Memory B cell (primary cell): ENCODE data around the gene CTNND1.

Experiments used
- ATAC-seq: fragments of 150-1000 bp; cut with Tn5 transposase; 2 replicates; pipeline ENCODE4 v1.10.0; 2021; ENCODE audit warnings: low read depth, mild to moderate bottlenecking, moderate library complexity
- DNase-seq, 2 donors: peaks; one replicate each; pipeline ENCODE4 v3.0.0; 2022; ENCODE audit warnings: low spot score in 2 of 2
- H3K27ac Mint-ChIP-seq: one replicate; pipeline ENCODE4 v1.8.0; 2022; ENCODE audit warnings: mild to moderate bottlenecking, moderate library complexity, mixed read lengths
- H3K27me3 Mint-ChIP-seq: one replicate; pipeline ENCODE4 v1.8.0; 2022; ENCODE audit warnings: mixed read lengths
- H3K36me3 Mint-ChIP-seq: one replicate; pipeline ENCODE4 v1.8.0; 2022; ENCODE audit warnings: mild to moderate bottlenecking, mixed read lengths
- H3K4me1 Mint-ChIP-seq: one replicate; pipeline ENCODE4 v1.8.0; 2022; ENCODE audit warnings: mixed read lengths
- H3K4me3 Mint-ChIP-seq: one replicate; pipeline ENCODE4 v1.8.0; 2022; ENCODE audit warnings: mild to moderate bottlenecking, moderate library complexity, mixed read lengths
- H3K9me3 Mint-ChIP-seq: one replicate; pipeline ENCODE4 v1.8.0; 2022; ENCODE audit warnings: mixed read lengths

Gene CTNND1

GRCh38 chr11:57773026-57773598 is 11.5 kb downstream of the CTNND1 start:
- peaks cover 8% of the 10 kb centered on the region for H3K4me1 Mint-ChIP-seq
- peaks cover 2% of the 10 kb centered on the region for H3K9me3 Mint-ChIP-seq
- H3K27me3 Mint-ChIP-seq, result no peaks in the 10 kb centered on the region
- DNase-seq (no peak), ATAC-seq (no peak)
- peaks cover 7% of the 10 kb centered on the region for H3K36me3 Mint-ChIP-seq
- H3K27ac Mint-ChIP-seq, result no peak overlapping the region
- H3K4me3 Mint-ChIP-seq, result no peak overlapping the region

DNA sequence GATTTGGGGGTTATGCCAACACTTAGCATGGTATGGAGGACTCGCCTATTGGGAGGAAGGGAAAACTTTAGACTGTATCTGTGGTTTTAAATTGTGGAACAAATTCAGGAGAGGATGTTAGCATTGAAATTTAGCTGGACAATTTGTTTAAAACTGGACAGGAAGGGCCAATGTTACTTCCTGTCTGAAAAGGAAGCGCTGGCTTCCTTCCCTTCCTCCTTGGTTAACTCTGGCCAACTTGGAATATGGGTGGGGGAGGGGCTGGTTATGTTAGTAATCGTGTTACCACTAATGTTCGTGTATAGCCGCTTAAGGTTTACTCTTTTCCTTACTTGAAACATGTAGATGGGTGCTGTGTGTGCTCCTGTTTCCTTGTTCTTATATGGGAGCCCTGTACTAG is 13.9 kb downstream of the CTNND1 start:
- Mint-ChIP-seq H3K4me3 (no peak overlapping the region), H3K4me1 (peaks cover 16% of the 10 kb centered on the region), H3K27ac (no peak overlapping the region), H3K27me3 (no peaks in the 10 kb centered on the region), H3K36me3 (peaks cover 4% of the 10 kb centered on the region), H3K9me3 (peaks cover 2% of the 10 kb centered on the region)
- ATAC-seq (no peak), DNase-seq (no peak)

- H3K4me1 Mint-ChIP-seq, result peaks cover 16% of the 10 kb centered on the region
- H3K9me3 Mint-ChIP-seq, result peaks cover 2% of the 10 kb centered on the region
- DNase-seq (no peak), ATAC-seq (no peak)
- peaks cover 4% of the 10 kb centered on the region for H3K36me3 Mint-ChIP-seq
- H3K4me3 Mint-ChIP-seq, result no peak overlapping the region
- no peaks in the 10 kb centered on the region for H3K27me3 Mint-ChIP-seq
- H3K27ac Mint-ChIP-seq, result no peak overlapping the region
Observed at GRCh38 chr11:57776031-57776521, 14.5 kb downstream of the CTNND1 start.

- DNase-seq (no peak), ATAC-seq (no peak)
- peaks cover 7% of the 10 kb centered on the region for H3K36me3 Mint-ChIP-seq
- no peak overlapping the region for H3K4me3 Mint-ChIP-seq
- no peaks in the 10 kb centered on the region for H3K27me3 Mint-ChIP-seq
- H3K9me3 Mint-ChIP-seq, result no peaks in the 10 kb centered on the region
- no peak overlapping the region for H3K27ac Mint-ChIP-seq
- peaks cover 20% of the 10 kb centered on the region for H3K4me1 Mint-ChIP-seq
Observed at GRCh38 chr11:57776577-57777210, 15.1 kb downstream of the CTNND1 start.

DNA sequence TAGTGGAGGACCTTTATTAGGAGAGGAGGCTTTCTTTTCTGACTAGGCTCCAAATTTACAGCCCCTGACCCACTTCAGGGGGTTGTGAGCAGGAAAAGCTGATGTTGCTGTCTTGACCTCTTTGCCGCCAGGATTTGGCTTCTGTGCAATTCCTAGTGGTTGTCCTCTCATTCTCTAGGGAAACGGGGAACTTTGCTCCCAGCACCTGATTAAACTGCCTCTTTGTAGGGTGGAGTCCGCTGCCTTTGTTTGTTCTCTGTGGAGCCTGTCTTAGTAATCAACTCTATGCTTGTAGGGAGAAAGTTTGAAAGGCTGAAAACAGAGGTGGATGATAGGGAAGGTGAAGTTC is 16.3 kb downstream of the CTNND1 start:
- Mint-ChIP-seq H3K4me3 (no peak overlapping the region), H3K9me3 (no peaks in the 10 kb centered on the region), H3K4me1 (peaks cover 21% of the 10 kb centered on the region), H3K27me3 (no peaks in the 10 kb centered on the region), H3K36me3 (peaks cover 11% of the 10 kb centered on the region), H3K27ac (no peak overlapping the region)
- ATAC-seq, result no peak
- DNase-seq, result no peak

DNA sequence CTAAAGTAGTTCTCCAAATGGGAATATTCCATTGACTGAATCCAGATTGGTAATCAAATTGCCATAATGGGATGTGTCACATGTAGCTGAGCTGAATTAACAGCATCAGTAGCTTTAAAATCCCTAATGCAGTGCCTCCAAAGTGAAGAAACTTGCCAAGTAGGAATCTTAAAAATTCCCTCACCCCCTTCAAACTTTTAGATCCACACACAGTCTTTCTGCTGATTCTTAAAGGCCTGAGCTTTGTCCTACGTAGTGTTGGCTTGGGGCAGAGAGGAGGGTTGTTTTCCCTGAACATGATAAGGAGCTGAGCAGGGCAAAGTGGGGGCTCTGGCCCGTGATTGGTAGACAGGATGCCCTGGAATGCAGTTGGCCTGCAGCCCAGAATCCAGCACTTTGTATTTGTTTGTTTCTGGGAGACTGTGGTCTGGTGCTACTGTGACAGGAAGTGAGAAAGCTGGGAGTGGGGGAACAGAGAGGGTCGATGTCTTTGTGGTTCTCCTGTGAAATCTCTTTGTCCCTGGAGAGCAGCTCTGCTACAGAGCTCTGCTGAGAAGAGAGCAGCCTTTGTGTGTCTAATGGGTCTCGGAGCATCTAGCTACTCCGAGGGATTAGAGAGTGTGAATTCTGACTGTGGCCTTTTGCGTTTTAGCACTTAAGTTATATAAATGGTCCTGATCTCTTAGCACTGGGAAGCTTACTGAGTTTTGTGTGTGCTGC is 16.9 kb downstream of the CTNND1 start:
- ATAC-seq (no peak), DNase-seq (no peak)
- Mint-ChIP-seq H3K4me1 (peaks cover 21% of the 10 kb centered on the region), H3K27ac (no peak overlapping the region), H3K27me3 (no peaks in the 10 kb centered on the region), H3K9me3 (no peaks in the 10 kb centered on the region), H3K36me3 (peaks cover 11% of the 10 kb centered on the region), H3K4me3 (no peak overlapping the region)

DNA sequence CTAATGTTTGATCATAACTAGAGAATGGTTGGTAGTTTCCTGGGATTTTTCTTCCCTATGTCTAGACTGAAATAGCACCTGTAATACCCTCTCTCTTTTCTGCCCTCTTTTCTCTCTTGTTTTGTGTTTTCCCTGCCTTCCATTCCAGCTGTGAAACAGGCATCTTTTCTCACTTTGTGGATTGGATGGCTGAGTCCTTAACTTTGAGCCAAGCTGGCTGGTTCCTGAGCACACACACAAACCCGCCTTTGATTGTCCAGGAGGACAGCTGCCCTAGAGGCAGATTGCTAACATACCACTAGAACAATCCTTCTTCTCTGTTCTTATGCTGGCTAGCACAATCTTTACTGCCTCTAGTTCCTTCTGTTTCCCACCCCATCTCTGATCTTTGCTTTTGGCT is 17.7 kb downstream of the CTNND1 start:
- H3K27me3 Mint-ChIP-seq, result no peaks in the 10 kb centered on the region
- no peaks in the 10 kb centered on the region for H3K9me3 Mint-ChIP-seq
- DNase-seq (no peak), ATAC-seq (no peak)
- peaks cover 23% of the 10 kb centered on the region for H3K4me1 Mint-ChIP-seq
- no peak overlapping the region for H3K4me3 Mint-ChIP-seq
- H3K36me3 Mint-ChIP-seq, result peaks cover 10% of the 10 kb centered on the region
- H3K27ac Mint-ChIP-seq, result no peak overlapping the region

GRCh38 chr11:57781529-57781943 is 19.9 kb downstream of the CTNND1 start:
- ATAC-seq (no peak), DNase-seq (no peak)
- Mint-ChIP-seq H3K27me3 (no peaks in the 10 kb centered on the region), H3K36me3 (peaks cover 9% of the 10 kb centered on the region), H3K4me1 (peaks cover 25% of the 10 kb centered on the region), H3K9me3 (no peaks in the 10 kb centered on the region), H3K4me3 (no peak overlapping the region), H3K27ac (peak overlapping the region; percentile 53)

DNA sequence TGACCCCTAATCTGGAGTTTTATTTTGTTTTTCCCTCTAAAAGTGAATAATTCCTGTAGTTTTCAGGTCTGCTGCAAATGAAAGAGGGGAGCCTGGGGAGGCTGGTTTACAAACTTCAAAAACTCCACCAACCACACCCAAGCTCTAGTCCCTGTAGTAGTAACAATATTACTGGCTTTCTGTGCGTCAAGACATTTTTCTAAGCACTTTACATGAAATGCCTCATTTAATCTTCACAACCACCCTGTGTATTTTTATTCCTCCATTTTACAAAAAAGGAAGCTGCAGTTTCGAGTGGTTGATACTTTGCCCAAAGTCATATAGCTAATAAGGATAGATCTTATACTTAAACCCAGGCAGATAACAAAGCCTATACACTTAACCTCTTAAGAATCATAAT is 23.5 kb downstream of the CTNND1 start:
- H3K27me3 Mint-ChIP-seq, result no peaks in the 10 kb centered on the region
- H3K27ac Mint-ChIP-seq, result peak overlapping the region; percentile 86
- peak overlapping the region; percentile 81 for H3K4me3 Mint-ChIP-seq
- ATAC-seq (peak; percentile 91), DNase-seq (peak in 1 of 2 donors; percentile 25)
- H3K36me3 Mint-ChIP-seq, result peaks cover 9% of the 10 kb centered on the region
- no peaks in the 10 kb centered on the region for H3K9me3 Mint-ChIP-seq
- H3K4me1 Mint-ChIP-seq, result peaks cover 31% of the 10 kb centered on the region

GRCh38 chr11:57786436-57786835 is 24.8 kb downstream of the CTNND1 start:
- H3K9me3 Mint-ChIP-seq, result no peaks in the 10 kb centered on the region
- ATAC-seq (no peak), DNase-seq (no peak)
- no peaks in the 10 kb centered on the region for H3K27me3 Mint-ChIP-seq
- H3K27ac Mint-ChIP-seq, result no peak overlapping the region
- H3K36me3 Mint-ChIP-seq, result peaks cover 5% of the 10 kb centered on the region
- H3K4me3 Mint-ChIP-seq, result peak overlapping the region; percentile 27
- H3K4me1 Mint-ChIP-seq, result peaks cover 35% of the 10 kb centered on the region

DNA sequence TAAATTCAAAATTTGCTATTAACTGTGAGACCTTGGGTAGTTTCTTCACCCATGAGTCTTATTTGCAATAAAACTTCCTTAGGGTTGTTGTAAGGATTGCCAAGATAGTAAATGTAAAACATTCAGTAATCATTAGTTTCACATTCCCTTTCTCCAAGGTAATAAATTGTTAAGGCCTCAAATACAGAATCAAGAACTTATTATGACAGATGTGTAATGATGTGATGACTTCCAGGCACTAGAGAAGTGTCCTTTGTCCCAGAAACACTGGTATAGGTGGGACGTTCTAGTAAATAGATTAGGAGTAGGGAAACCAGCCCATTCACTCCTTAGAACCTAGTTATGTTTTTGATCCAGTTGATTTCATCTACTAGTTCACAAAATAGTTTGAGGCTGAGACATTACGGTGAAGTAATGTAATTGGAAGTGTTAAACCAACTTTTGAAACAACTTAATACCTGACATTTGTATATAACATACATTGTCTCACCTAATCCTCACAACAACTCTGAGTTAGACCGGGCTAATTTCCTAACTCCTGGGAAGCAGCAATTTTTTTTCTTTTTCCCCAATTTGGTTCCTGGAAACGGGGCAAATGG is 25.5 kb downstream of the CTNND1 start:
- Mint-ChIP-seq H3K4me3 (no peak overlapping the region), H3K9me3 (no peaks in the 10 kb centered on the region), H3K27me3 (no peaks in the 10 kb centered on the region), H3K36me3 (peaks cover 2% of the 10 kb centered on the region), H3K27ac (peak overlapping the region; percentile 12), H3K4me1 (peaks cover 34% of the 10 kb centered on the region)
- DNase-seq, result no peak
- no peak for ATAC-seq

GRCh38 chr11:57787920-57788702 is 26.5 kb downstream of the CTNND1 start:
- Mint-ChIP-seq H3K36me3 (no peaks in the 10 kb centered on the region), H3K27me3 (no peaks in the 10 kb centered on the region), H3K4me1 (peaks cover 41% of the 10 kb centered on the region), H3K27ac (peak overlapping the region; percentile 12), H3K9me3 (no peaks in the 10 kb centered on the region), H3K4me3 (no peak overlapping the region)
- DNase-seq (no peak), ATAC-seq (no peak)

GRCh38 chr11:57788703-57789088 is 27.1 kb downstream of the CTNND1 start:
- Mint-ChIP-seq H3K36me3 (no peaks in the 10 kb centered on the region), H3K4me3 (no peak overlapping the region), H3K27ac (no peak overlapping the region), H3K9me3 (no peaks in the 10 kb centered on the region), H3K4me1 (peaks cover 46% of the 10 kb centered on the region), H3K27me3 (no peaks in the 10 kb centered on the region)
- no peak for DNase-seq
- ATAC-seq, result no peak
